Epithelial cell of esophagus (primary cell): Measurements from ENCODE around the gene ISLR.

ENCODE experiments used
- DNase-seq: peaks from one replicate; pipeline ENCODE4 v3.0.0; 2010; ENCODE audit warnings: low read depth
- H3K4me3 ChIP-seq: 2 replicates; pipeline ENCODE4 v1.5.1; 2011; ENCODE audit warnings: mild to moderate bottlenecking, low read length, control low read depth
- TF ChIP-seq, protein P1 (sequence below): IDR thresholded peaks from 2 replicates; pipeline ENCODE4 v1.5.1; 2011; ENCODE audit warnings: low read depth, mild to moderate bottlenecking, low read length, control low read depth, inconsistent platforms; ENCODE audit not compliant: insufficient read depth; ENCODE audit errors: missing control alignments

ISLR gene

DNA sequence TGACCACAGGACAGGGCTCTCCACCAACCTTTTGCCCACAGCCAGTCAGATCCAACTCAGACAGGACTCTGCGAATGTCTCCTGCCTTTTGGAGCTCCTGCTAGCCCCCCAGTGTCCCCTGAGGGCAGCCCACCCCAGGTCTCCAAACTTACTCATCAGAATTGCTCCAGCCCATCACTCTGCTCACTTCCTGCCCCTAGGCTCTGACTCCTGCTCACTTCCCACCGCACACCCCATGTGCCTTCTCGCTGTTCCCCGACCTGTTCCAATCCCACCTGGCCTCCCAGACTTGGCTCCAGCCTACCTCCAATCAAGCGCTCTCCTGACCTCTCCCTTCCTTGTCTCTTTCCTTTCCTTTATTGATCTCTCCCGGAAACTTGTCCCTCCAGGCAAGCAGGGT, 35.0 kb downstream of the ISLR start:
- no peak for DNase-seq
- TF ChIP-seq, protein P1, sequence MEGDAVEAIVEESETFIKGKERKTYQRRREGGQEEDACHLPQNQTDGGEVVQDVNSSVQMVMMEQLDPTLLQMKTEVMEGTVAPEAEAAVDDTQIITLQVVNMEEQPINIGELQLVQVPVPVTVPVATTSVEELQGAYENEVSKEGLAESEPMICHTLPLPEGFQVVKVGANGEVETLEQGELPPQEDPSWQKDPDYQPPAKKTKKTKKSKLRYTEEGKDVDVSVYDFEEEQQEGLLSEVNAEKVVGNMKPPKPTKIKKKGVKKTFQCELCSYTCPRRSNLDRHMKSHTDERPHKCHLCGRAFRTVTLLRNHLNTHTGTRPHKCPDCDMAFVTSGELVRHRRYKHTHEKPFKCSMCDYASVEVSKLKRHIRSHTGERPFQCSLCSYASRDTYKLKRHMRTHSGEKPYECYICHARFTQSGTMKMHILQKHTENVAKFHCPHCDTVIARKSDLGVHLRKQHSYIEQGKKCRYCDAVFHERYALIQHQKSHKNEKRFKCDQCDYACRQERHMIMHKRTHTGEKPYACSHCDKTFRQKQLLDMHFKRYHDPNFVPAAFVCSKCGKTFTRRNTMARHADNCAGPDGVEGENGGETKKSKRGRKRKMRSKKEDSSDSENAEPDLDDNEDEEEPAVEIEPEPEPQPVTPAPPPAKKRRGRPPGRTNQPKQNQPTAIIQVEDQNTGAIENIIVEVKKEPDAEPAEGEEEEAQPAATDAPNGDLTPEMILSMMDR = no peak
- H3K4me3 ChIP-seq = no peak overlapping the region

DNA sequence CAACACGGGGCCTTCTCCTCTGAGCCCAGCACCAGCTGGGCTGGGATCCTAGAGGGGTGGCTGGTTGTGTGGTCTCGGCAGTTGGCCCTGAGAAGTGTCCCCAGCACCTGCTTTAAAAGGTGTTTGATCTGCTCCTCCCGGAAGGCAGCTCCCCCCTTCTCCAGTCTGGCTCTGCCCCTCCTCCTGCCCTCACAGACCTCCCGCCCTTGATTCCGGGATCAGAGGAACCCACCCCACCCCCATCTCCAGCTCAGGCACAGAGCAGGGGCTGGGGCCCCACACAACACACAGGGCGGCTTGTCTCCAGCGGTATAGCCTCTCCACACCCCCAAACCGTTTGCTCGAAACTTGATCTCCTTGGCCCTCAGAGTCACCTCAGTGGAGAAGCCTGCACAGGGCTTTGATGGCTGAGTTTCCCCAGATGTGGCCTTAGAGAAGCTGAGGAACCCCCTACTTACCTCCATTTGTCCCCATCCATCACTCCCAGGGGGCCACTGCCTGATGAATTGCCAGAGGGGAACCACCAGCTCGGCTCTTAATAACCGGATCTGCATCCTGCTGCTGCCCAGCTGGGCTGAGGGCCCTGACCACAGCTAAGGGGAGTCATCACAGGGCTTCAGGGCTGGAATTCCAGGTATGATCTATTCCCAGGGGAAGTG, 35.5 kb downstream of the ISLR start:
- TF ChIP-seq, protein P1 = no peak
- DNase-seq = no peak
- no peak overlapping the region for H3K4me3 ChIP-seq

DNA sequence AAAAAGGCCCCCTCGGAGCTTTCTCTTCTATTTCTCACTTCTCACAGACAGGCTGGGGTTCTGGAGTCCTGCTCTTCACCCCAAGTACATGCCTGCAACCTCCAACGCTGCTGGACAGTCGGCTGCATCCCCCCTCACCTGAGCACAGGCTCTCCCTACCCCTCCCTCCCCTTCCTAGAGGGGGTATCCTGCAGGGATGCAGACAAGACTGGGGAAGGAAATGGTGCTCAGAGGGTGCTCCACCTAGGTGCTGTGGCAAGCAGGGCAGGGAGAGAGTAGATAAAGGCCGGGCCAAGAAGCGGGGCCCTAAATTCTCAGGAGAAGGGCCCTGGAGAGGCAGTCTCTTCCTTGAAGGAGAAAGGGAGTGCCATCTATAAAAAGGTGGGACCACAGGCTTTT, 36.0 kb downstream of the ISLR start:
- TF ChIP-seq, protein P1 = no peak
- H3K4me3 ChIP-seq = no peak overlapping the region
- DNase-seq = no peak

DNA sequence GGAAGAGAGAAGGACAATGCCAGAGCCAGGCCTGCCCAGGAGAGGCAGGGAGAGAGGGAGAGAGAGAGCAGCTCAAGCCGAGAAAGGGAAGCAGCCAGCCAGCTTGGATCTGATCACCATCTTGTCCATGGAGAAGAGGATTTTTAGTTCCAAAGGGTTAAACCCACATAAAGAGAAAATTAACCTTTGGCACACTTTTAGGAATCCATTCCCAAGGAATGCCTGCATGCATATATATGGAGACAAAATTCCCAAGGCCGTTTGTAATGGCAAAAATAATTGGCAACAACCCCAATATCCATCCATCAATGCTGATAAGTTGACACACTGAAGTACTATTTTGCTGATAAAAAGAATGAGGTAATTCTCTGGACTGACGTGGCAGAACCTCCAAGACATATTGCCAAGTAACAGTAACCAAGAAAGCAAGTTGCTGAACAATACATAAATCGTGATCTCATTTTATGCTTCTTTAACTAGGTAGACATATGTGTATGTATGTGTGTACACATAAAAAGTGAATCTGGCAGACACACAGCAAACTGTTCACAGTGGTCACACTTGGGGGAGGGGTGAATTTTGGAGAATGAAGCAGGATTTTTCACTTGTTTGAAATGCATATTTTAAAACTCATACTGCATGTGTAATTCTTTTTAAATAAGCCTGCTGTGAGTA, 36.6 kb downstream of the ISLR start:
- no peak overlapping the region for H3K4me3 ChIP-seq
- TF ChIP-seq, protein P1 = no peak
- DNase-seq = peak; percentile 66

DNA sequence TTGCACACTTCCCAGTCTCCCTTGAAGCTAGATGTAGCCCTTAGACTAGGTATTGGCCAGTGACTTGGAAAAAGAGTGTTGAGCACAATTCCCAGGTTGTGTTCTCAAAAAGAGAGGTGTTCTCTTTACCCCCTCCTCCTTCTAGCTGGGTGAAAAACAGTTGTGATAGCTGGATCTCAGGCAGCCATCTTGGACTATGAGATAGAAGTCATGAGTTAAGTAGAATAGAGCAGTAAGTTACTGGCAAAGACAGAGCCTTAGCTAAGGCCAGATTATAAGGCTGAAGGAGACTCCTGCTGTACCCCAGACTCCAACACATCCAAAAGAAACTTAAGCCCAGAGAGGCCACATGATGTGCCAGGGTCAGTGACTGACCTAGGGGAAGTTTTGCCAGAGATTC, 37.2 kb downstream of the ISLR start:
- DNase-seq = no peak
- TF ChIP-seq, protein P1 = no peak
- H3K4me3 ChIP-seq = no peak overlapping the region

DNA sequence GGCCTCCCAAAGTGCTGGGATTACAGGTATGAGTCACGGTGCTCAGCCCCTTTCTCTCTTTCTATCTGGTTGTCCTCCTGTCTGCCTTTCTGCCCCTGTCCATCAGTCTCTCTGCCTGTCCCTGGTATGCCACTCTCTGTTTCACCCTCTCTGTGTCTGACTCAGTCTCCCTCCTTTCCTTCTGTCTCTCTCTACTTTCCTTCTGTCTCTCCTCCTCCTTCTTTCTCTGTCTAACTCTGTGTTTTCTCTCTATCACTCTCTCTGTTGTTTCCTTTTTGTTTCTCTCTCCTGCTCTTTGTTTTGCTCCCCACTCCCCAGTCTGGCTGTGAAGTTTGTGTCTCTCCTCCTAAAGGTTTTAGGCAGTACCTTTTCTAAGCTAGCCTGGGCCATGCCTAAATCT, 38.1 kb downstream of the ISLR start:
- TF ChIP-seq, protein P1 = no peak
- no peak for DNase-seq

DNA sequence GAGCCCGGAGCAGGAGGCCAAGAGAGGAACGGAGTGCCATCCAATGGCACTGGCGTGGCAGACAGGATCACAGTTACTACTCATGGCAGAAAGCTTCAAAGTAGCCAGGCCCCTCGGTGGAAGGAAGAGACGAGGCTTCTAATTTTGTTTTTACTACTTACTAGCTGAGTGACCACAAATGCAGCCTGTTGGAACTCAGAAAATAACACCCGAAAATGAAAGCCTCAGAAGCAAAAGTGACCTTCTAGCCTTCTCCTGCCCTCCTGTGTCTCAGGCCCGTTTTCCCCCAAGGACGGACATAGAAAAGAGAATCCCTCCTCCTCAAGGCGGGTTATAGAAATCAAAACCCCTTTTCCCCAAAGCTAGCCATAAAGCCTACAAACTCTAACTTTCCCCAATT, 39.0 kb downstream of the ISLR start:
- DNase-seq = no peak
- TF ChIP-seq, protein P1 = no peak
- H3K4me3 ChIP-seq = no peak overlapping the region

More for the DNA sequence above, 38.1 kb downstream of the ISLR start:
- no peak overlapping the region for H3K4me3 ChIP-seq
